IMR-90 (cell line): Measurements from ENCODE around the gene SYTL1. TPM values are rescaled to one million over a fixed set of nuclear protein-coding genes. Genes with fewer than 3 reads are reported as not detected.
A peak's percentile ranks its signal among the peaks of the same experiment; 100 is the strongest.

Experiments used
- ATAC-seq: fragments of 200-7000 bp; cut with Tn5 transposase; 2 replicates; pipeline ENCODE4 v1.9.1; 2020; ENCODE audit warnings: low read depth, mild to moderate bottlenecking, moderate library complexity
- BruUV-seq: library from RNA; stranded (reverse); fragments of 400-500 nt; replicated peaks from 2 replicates; lab custom pipeline; 2021; lab: Mats Ljungman, UMichigan
- CTCF ChIA-PET: fragments of 300-600 bp; formaldehyde crosslinking; extraction: SDS; loops from one replicate; lab custom pipeline; 2021; ENCODE audit warnings: antibody characterized with exemption; lab: Yijun Ruan, JAX
- POLR2A ChIA-PET: fragments of 300-600 bp; sonication (Branson Sonifier 250); formaldehyde crosslinking; loops from one replicate; lab custom pipeline; 2022; ENCODE audit warnings: antibody characterized with exemption; ENCODE audit not compliant: unreplicated experiment; lab: Charles Lee
- DNase-seq: peaks from one replicate; pipeline ENCODE4 v3.0.0; 2013
- H2AFZ ChIP-seq: replicated peaks from 2 replicates; pipeline ENCODE3; 2013; ENCODE audit warnings: low read length, mild to moderate bottlenecking; ENCODE audit not compliant: poor library complexity
- H2AK5ac ChIP-seq: 2 replicates; pipeline ENCODE4 v1.6.1; 2013; ENCODE audit warnings: low read depth, low read length, inconsistent platforms
- H2AK9ac ChIP-seq: replicated peaks from 2 replicates; pipeline ENCODE3; 2013; ENCODE audit warnings: mild to moderate bottlenecking, low read depth, low read length, moderate library complexity; ENCODE audit not compliant: poor library complexity
- H2BK120ac ChIP-seq: 2 replicates; pipeline ENCODE4 v1.6.1; 2013; ENCODE audit warnings: low read depth, low read length, inconsistent platforms
- H2BK15ac ChIP-seq: 3 replicates; pipeline ENCODE4 v1.6.1; 2013; ENCODE audit warnings: low read depth, low read length, inconsistent platforms
- H2BK20ac ChIP-seq: 2 replicates; pipeline ENCODE4 v1.6.1; 2013; ENCODE audit warnings: low read depth, mild to moderate bottlenecking, inconsistent platforms, low read length, moderate library complexity
- H2BK5ac ChIP-seq: 2 replicates; pipeline ENCODE4 v1.6.1; 2013; ENCODE audit warnings: mild to moderate bottlenecking, low read depth, low read length, inconsistent platforms; ENCODE audit not compliant: poor library complexity, severe bottlenecking
- H3K14ac ChIP-seq: replicated peaks from 2 replicates; pipeline ENCODE4 v1.6.1; 2013; ENCODE audit warnings: low read depth, low read length, inconsistent platforms
- H3K18ac ChIP-seq: 2 replicates; pipeline ENCODE4 v1.6.1; 2013; ENCODE audit warnings: low read depth, low read length, control low read depth
- H3K23ac ChIP-seq: 2 replicates; pipeline ENCODE4 v1.6.1; 2013; ENCODE audit warnings: low read depth, low read length, inconsistent platforms
- H3K27ac ChIP-seq: 2 replicates; pipeline ENCODE4 v1.5.1; 2013; ENCODE audit warnings: mild to moderate bottlenecking, control low read depth, low read length; ENCODE audit not compliant: insufficient read depth
- H3K27me3 ChIP-seq: 2 replicates; pipeline ENCODE4 v1.6.1; 2013; ENCODE audit warnings: low read length; ENCODE audit not compliant: control insufficient read depth, insufficient read depth
- H3K36me3 ChIP-seq: 2 replicates; pipeline ENCODE4 v1.6.1; 2013; ENCODE audit warnings: low read length, mixed read lengths; ENCODE audit not compliant: control insufficient read depth, insufficient read depth
- H3K4ac ChIP-seq: 2 replicates; pipeline ENCODE4 v1.6.1; 2013; ENCODE audit warnings: low read depth, low read length, inconsistent platforms
- H3K4me1 ChIP-seq: 2 replicates; pipeline ENCODE4 v1.6.1; 2013; ENCODE audit warnings: low read length, mixed read lengths; ENCODE audit not compliant: control insufficient read depth, insufficient read depth
- H3K4me2 ChIP-seq: 2 replicates; pipeline ENCODE4 v1.6.1; 2013; ENCODE audit warnings: low read depth, mild to moderate bottlenecking, control low read depth, low read length, moderate library complexity
- H3K4me3 ChIP-seq: 2 replicates; pipeline ENCODE4 v1.5.1; 2013; ENCODE audit warnings: low read depth, mild to moderate bottlenecking, control low read depth, low read length, moderate library complexity; ENCODE audit not compliant: insufficient read depth
- H3K56ac ChIP-seq: 2 replicates; pipeline ENCODE4 v1.6.1; 2013; ENCODE audit warnings: low read length, inconsistent platforms; ENCODE audit not compliant: insufficient read depth; ENCODE audit errors: extremely low read depth
- H3K79me1 ChIP-seq, 2 experiments: 2 replicates each; pipeline ENCODE4 v1.6.1; 2013; ENCODE audit warnings: low read length in 2 of 2, inconsistent platforms in 1 of 2, low read depth in 1 of 2
- H3K9ac ChIP-seq: 2 replicates; pipeline ENCODE4 v1.6.1; 2013; ENCODE audit warnings: low read depth, low read length, control low read depth
- H3K9me1 ChIP-seq: 2 replicates; pipeline ENCODE4 v1.6.1; 2013; ENCODE audit warnings: low read length, inconsistent platforms; ENCODE audit not compliant: insufficient read depth
- H3K9me3 ChIP-seq: 2 replicates; pipeline ENCODE4 v1.6.1; 2013; ENCODE audit warnings: low read length; ENCODE audit not compliant: control insufficient read depth, insufficient read depth
- H4K20me1 ChIP-seq: 2 replicates; pipeline ENCODE4 v1.6.1; 2013; ENCODE audit warnings: low read length, inconsistent platforms; ENCODE audit not compliant: insufficient read depth
- H4K5ac ChIP-seq: 2 replicates; pipeline ENCODE4 v1.6.1; 2013; ENCODE audit warnings: mild to moderate bottlenecking, low read depth, low read length, control low read depth
- H4K8ac ChIP-seq, 2 experiments: 2 replicates each; pipeline ENCODE4 v1.6.1; 2013; ENCODE audit warnings: low read depth in 2 of 2, low read length in 2 of 2, control low read depth in 1 of 2, inconsistent platforms in 1 of 2
- H4K91ac ChIP-seq: 2 replicates; pipeline ENCODE4 v1.6.1; 2013; ENCODE audit warnings: low read depth, low read length, inconsistent platforms; ENCODE audit not compliant: insufficient read depth
- CHD1 ChIP-seq: IDR thresholded peaks from 2 replicates; pipeline ENCODE4 v1.6.1; 2012; ENCODE audit warnings: low read depth, low read length, improper control_type of control experiment
- CTCF ChIP-seq: conservative IDR thresholded peaks from 2 replicates; pipeline ENCODE4 v1.5.1; 2012; ENCODE audit warnings: mild to moderate bottlenecking, low read depth, low read length, improper control_type of control experiment
- ELK1 ChIP-seq: fragments of 150-350 bp; IDR thresholded peaks from 2 replicates; pipeline ENCODE4 v1.6.1; 2016; ENCODE audit warnings: low read depth, mild to moderate bottlenecking, low read length, moderate library complexity, borderline replicate concordance
- MAFK ChIP-seq: IDR thresholded peaks from 2 replicates; pipeline ENCODE4 v1.6.1; 2012; ENCODE audit warnings: low read depth, low read length, improper control_type of control experiment
- MAZ ChIP-seq: IDR thresholded peaks from 2 replicates; pipeline ENCODE4 v1.6.1; 2012; ENCODE audit warnings: low read depth, mild to moderate bottlenecking, low read length, improper control_type of control experiment, moderate library complexity, borderline replicate concordance
- MXI1 ChIP-seq: IDR thresholded peaks from 2 replicates; pipeline ENCODE4 v1.6.1; 2012; ENCODE audit warnings: low read depth, mild to moderate bottlenecking, low read length, moderate library complexity, borderline replicate concordance
- POLR2A ChIP-seq: IDR thresholded peaks from 2 replicates; pipeline ENCODE4 v1.6.1; 2012; ENCODE audit warnings: mild to moderate bottlenecking, low read depth, low read length
- RAD21 ChIP-seq: IDR thresholded peaks from 2 replicates; pipeline ENCODE4 v1.6.1; 2012; ENCODE audit warnings: low read length, improper control_type of control experiment
- RCOR1 ChIP-seq: IDR thresholded peaks from 2 replicates; pipeline ENCODE4 v1.6.1; 2012; ENCODE audit warnings: mild to moderate bottlenecking, low read length, improper control_type of control experiment; ENCODE audit not compliant: insufficient replicate concordance
- RFX5 ChIP-seq: IDR thresholded peaks from 2 replicates; pipeline ENCODE4 v1.8.0; 2012; ENCODE audit warnings: low read depth, mild to moderate bottlenecking, low read length, moderate library complexity
- SMC3 ChIP-seq: fragments of 150-350 bp; IDR thresholded peaks from 2 replicates; pipeline ENCODE4 v1.6.1; 2016; ENCODE audit warnings: low read depth, mild to moderate bottlenecking, antibody characterized with exemption, low read length, moderate library complexity
- USF2 ChIP-seq: fragments of 150-350 bp; IDR thresholded peaks from 2 replicates; pipeline ENCODE4 v1.6.1; 2017; ENCODE audit warnings: mild to moderate bottlenecking, antibody characterized with exemption, low read length, low read depth
- WGBS, 2 experiments: methylation state at CpG; one replicate each; pipeline versions ENCODE4 v1.1.5 to v1.1.7; 2013; ENCODE audit warnings: missing lambda C conversion rate in 2 of 2; ENCODE audit not compliant: insufficient read length in 1 of 2; ENCODE audit errors: extremely low coverage in 2 of 2; 5-methylcytosine and 5-hydroxymethylcytosine counted together
- dilution Hi-C: fragments of 300-500 bp; cut with HindIII; formaldehyde crosslinking; loops from one replicate; pipeline ENCODE4 v1.14.3; 2018; ENCODE audit warnings: low sequenced_read_pairs; ENCODE audit not compliant: unreplicated experiment
- in situ Hi-C: fragments of 300-500 bp; cut with MboI; formaldehyde crosslinking; loops from 3 replicates; pipeline ENCODE4 v1.14.3; 2019; ENCODE audit warnings: low sequenced_read_pairs, inconsistent platforms, mixed read lengths
- intact Hi-C: fragments of 100-400 bp; cut with micrococcal nuclease; formaldehyde crosslinking; loops from 2 replicates; pipeline ENCODE4 v1.10.0; 2022
- polyA plus RNA-seq, 3 experiments: library from polyadenylated mRNA; depleted of rRNA; stranded (reverse); fragments of >200 nt; gene quantifications; 2 replicates each; pipeline ENCODE4 v1.2.3, GENCODE V29; 2012; ENCODE audit warnings: low replicate concordance in 1 of 3
- total RNA-seq: library from RNA; depleted of rRNA; stranded (reverse); fragments of >200 nt; gene quantifications from 2 replicates; pipeline ENCODE4 v1.2.3, GENCODE V29; 2012

Gene SYTL1
- total and polyA plus RNA-seq, 2 of the 4 experiments (the other 2 are of a cell fraction), result 0.18 to 1.0 TPM

- TF ChIP-seq RFX5 (no peak), CHD1 (no peak)
Measured at GRCh38 chr1:27400082-27400962, 58.5 kb downstream of the SYTL1 start (continued).

GRCh38 chr1:27400963-27401341 is 59.1 kb downstream of the SYTL1 start:
- no peak overlapping the region for H2BK5ac ChIP-seq
- TF ChIP-seq RAD21 (no peak), USF2 (no peak), MAFK (no peak), POLR2A (no peak), RCOR1 (no peak), CTCF (no peak), ELK1 (no peak), MXI1 (no peak), CHD1 (no peak), MAZ (no peak), SMC3 (no peak)

More at GRCh38 chr1:27400963-27401341, 59.1 kb downstream of the SYTL1 start:
- ChIA-PET CTCF (interaction anchor here (1.1 to 1.3 kb wide), 2 partner anchors 11 to 156 kb away, joined by 3 read pairs; no protein-coding TSS in a partner anchor), POLR2A (interaction anchor here (0.6 kb wide), 1 partner anchor 69 kb away, joined by 3 read pairs; no protein-coding TSS in a partner anchor)
- Histone ChIP-seq H2AK9ac (peak overlapping the region; percentile 19), H3K4me2 (no peak overlapping the region), H4K5ac (no peak overlapping the region), H3K23ac (no peak overlapping the region), H4K91ac (no peak overlapping the region), H3K14ac (no peak overlapping the region), H2BK120ac (no peak overlapping the region), H2BK15ac (no peak overlapping the region), H3K4me1 (peaks cover 19% of the 10 kb centered on the region), H3K36me3 (no peaks in the 10 kb centered on the region), H3K56ac (no peak overlapping the region), H3K9ac (no peak overlapping the region), H3K4ac (no peak overlapping the region), H4K20me1 (peaks cover 12% of the 10 kb centered on the region; the same call in 1 of the 2 replicates), H3K27me3 (no peaks in the 10 kb centered on the region), H3K9me1 (peaks cover 14% of the 10 kb centered on the region), H3K79me1 (peaks cover 0 to 10% of the 10 kb centered on the region in 2 experiments; a peak in 1 of 4 replicates), H3K4me3 (no peak overlapping the region), H3K27ac (no peak overlapping the region), H3K9me3 (no peaks in the 10 kb centered on the region), H2AK5ac (no peak overlapping the region), H2BK20ac (no peak overlapping the region), H4K8ac (no peak overlapping the region), H2AFZ (peak overlapping the region; percentile 17), H3K18ac (no peak overlapping the region)
- WGBS, 2 experiments, result 100% methylated on average over 1 of the region's 5 CpGs; no CpG with 5 or more reads in 1 of the 2 experiments
- BruUV-seq, result no TSS peak
- no peak for ATAC-seq
- DNase-seq, result no peak
- in situ Hi-C loops, result no loop called here
- dilution Hi-C loops, result no loop called here
- intact Hi-C loops, result no loop called here
